Measurements from ENCODE around the gene POLR3A. TPM values are rescaled to one million over a fixed set of nuclear protein-coding genes. Genes with fewer than 3 reads are reported as not detected.

Gene POLR3A
- total RNA-seq, 1 donor from 2014 or later, result 13.1 TPM

DNA sequence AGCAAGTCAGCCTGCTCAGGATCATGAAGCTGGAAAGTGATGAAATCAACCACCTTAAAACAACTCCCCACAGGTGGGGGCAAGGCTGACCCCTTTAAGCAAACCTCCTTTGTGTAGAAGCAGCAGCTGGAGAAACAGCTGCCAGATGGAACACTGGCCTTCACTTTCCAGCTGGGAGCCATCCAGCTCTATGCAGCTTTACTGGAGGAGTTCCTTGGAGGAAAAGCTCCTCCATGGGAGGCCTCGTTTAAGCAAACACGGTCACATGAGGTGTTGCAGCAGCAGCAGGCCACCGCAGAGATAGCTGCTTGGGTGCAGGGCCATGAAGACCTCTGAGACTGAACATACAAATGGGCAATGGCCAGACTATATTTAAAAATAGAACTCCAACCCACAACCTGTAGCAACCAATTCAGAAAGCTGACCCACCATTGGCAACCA lies 89.7 kb downstream of the POLR3A start:
- no peaks in the 10 kb centered on the region for H3K27me3 Mint-ChIP-seq (ENCODE audit: low read depth)
- H3K27ac Mint-ChIP-seq (ENCODE audit: unreplicated experiment), result peak overlapping the region; percentile 36
- peaks cover 3% of the 10 kb centered on the region for H3K9me3 Mint-ChIP-seq (ENCODE audit: low read depth)
- no peaks in the 10 kb centered on the region for H3K36me3 Mint-ChIP-seq (ENCODE audit: low read depth)
- peaks cover 43% of the 10 kb centered on the region for H3K4me1 Mint-ChIP-seq (ENCODE audit: low read depth)
- TF ChIP-seq, protein P1, sequence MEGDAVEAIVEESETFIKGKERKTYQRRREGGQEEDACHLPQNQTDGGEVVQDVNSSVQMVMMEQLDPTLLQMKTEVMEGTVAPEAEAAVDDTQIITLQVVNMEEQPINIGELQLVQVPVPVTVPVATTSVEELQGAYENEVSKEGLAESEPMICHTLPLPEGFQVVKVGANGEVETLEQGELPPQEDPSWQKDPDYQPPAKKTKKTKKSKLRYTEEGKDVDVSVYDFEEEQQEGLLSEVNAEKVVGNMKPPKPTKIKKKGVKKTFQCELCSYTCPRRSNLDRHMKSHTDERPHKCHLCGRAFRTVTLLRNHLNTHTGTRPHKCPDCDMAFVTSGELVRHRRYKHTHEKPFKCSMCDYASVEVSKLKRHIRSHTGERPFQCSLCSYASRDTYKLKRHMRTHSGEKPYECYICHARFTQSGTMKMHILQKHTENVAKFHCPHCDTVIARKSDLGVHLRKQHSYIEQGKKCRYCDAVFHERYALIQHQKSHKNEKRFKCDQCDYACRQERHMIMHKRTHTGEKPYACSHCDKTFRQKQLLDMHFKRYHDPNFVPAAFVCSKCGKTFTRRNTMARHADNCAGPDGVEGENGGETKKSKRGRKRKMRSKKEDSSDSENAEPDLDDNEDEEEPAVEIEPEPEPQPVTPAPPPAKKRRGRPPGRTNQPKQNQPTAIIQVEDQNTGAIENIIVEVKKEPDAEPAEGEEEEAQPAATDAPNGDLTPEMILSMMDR (IDR thresholded peaks at IDR 0.05), result no peak
- no peak overlapping the region for H3K4me3 Mint-ChIP-seq (ENCODE audit: unreplicated experiment)
- DNase-seq (ENCODE audit: low spot score), result no peak

DNA sequence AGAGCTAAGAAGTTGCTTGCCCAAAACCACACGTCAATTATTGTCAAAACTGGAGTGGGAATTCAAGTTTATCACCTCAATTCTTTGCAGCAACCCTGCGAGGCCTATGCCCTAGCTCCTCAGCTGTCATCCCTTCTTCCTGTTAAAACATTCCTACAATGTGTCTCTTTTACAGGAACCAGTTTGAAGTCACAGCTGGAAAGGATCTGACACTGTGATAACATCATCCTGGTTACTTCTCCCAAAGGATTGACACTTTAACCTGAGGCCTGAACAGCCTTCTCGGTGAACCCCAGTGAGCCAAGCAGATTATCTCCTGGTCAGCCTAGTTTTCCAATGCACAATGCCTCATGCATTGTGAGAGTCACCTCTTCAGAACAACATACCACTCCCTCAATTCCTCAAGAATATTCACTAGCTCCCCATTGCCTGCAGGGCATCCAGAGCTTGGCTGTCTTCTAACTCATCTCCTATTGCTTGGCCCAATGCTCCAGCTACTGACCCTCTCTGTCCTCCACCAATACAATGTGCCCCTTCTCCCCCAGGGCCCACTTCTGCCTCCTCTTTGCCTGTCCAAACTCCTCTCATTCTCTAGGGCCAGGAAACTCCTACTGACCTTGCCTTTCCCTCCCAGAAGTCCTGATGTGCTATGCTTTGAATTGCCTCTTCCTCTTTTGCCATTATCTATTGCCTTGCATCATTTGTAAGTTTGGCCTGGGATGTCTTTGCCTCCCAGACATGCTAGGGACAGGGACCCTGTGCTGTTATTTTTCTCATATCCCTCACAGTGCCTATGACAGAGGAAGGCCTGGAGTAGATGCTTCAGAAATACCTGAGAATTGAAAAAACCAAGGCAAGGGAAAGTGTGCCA lies 92.4 kb downstream of the POLR3A start:
- DNase-seq (ENCODE audit: low spot score), result no peak
- TF ChIP-seq, protein P1 (IDR thresholded peaks at IDR 0.05), result no peak
- Mint-ChIP-seq H3K27me3 (ENCODE audit: low read depth) (no peaks in the 10 kb centered on the region), H3K4me1 (ENCODE audit: low read depth) (peaks cover 27% of the 10 kb centered on the region), H3K4me3 (ENCODE audit: unreplicated experiment) (no peak overlapping the region), H3K27ac (ENCODE audit: unreplicated experiment) (no peak overlapping the region), H3K9me3 (ENCODE audit: low read depth) (no peaks in the 10 kb centered on the region), H3K36me3 (ENCODE audit: low read depth) (no peaks in the 10 kb centered on the region)

DNA sequence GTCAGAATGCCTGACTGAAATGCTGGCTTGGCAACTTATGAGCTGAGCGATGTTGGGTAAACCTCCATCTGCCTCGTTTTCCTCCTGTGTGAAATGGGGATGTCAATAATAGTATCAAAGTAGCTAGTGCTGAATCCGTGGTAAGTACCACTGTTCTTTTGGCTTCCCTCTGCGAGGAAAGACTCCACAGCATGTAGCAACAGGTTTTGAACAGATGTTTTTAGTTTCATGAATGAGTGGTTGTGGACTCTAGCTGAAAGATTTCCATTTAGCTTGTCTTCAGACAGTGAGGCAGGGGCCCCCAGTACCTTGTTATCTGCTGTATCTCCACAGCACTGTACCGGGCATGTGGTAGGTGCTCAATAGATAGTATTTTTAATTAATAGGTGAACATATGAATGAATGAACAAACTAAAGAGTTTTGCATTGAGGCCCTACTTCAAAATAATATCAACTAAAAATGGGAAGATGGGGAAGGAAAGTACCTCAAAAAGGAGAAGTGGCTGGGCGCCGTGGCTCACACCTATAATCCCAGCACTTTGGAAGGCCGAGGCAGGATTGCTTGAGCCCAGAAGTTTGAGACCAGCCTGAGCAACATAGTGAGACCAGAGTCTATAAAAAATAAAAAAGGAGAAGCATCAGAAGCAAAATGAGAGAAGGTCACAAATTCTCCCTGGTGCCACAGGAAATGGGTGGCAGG lies 97.1 kb downstream of the POLR3A start:
- no peak for DNase-seq (ENCODE audit: low spot score)
- Mint-ChIP-seq H3K4me1 (ENCODE audit: low read depth) (peaks cover 6% of the 10 kb centered on the region), H3K9me3 (ENCODE audit: low read depth) (peaks cover 2% of the 10 kb centered on the region), H3K4me3 (ENCODE audit: unreplicated experiment) (no peak overlapping the region), H3K27ac (ENCODE audit: unreplicated experiment) (no peak overlapping the region), H3K36me3 (ENCODE audit: low read depth) (no peaks in the 10 kb centered on the region), H3K27me3 (ENCODE audit: low read depth) (no peaks in the 10 kb centered on the region)
- TF ChIP-seq, protein P1 (IDR thresholded peaks at IDR 0.05), result no peak

DNA sequence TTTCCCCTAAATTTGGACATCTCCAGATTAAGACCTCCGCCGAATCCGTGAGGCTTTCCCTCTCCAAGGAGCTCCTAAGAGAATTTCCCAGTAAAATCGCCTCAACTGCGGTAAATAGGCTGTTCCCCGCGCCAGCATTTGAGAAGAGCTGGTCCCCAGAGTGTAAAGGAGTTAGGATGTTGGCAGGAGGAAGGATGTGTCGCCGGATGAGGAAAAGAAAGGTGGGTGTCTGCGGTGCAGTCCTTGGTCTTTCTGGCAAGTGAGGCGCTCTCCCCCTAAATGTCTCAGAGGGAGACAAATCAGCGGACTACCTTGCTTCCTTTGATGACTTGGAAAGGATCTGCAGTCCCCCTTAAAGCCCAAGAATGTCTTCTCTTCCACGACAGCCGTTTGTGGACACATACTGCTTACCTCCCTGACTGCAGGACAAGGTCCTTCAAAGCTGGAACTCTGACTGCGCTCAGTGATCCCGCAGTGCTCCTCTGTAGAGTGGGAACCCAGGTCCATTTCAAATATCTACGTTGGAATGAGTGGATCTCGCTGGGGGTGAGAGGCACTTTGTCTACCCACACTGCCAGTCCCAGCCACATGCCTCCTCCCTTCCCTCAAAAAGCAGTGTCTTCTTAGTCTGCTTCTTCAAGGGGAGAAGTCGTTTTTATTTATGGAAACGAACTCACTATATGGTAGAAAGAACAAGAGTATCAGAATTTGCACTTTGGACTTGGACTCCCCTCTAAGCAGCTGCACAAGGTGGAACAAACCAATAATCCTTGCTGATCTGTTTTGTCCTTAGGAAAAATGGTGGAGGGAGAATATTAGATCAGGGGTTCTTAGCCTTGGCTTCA lies 101.7 kb downstream of the POLR3A start:
- TF ChIP-seq, protein P1 (IDR thresholded peaks at IDR 0.05), result no peak
- Mint-ChIP-seq H3K27me3 (ENCODE audit: low read depth) (no peaks in the 10 kb centered on the region), H3K4me3 (ENCODE audit: unreplicated experiment) (peak overlapping the region; percentile 72), H3K27ac (ENCODE audit: unreplicated experiment) (peak overlapping the region; percentile 45), H3K4me1 (ENCODE audit: low read depth) (peaks cover 22% of the 10 kb centered on the region), H3K9me3 (ENCODE audit: low read depth) (peaks cover 2% of the 10 kb centered on the region), H3K36me3 (ENCODE audit: low read depth) (no peaks in the 10 kb centered on the region)
- DNase-seq (ENCODE audit: low spot score), result no peak
